HFF-Myc (cell line): ENCODE measurements around the gene PRCC.

Source experiments
- DNase-seq: peaks from one replicate; pipeline ENCODE4 v3.0.0-alpha.2; 2011; ENCODE audit warnings: low read depth; ENCODE audit errors: extremely low read depth
- H3K4me3 ChIP-seq: replicated peaks from 2 replicates; pipeline ENCODE4 v1.5.1; 2011; ENCODE audit warnings: low read depth, mild to moderate bottlenecking, control low read depth, low read length
- CTCF ChIP-seq: IDR thresholded peaks from 2 replicates; pipeline ENCODE4 v1.5.1; 2012; ENCODE audit warnings: mild to moderate bottlenecking, low read depth, low read length, control low read depth; ENCODE audit errors: missing control alignments

PRCC gene

GRCh38 chr1:156727926-156728598, 39.3 kb upstream of the PRCC start, which contains the start of gene METTL25B:
TSS of gene METTL25B (plus strand) at chr1:156728469. CDS start at chr1:156729105, 636 bp downstream.
- TF ChIP-seq CTCF: no peak
- DNase-seq: no peak
- peak within 1 kb of the TSS; percentile 98 for H3K4me3 ChIP-seq

GRCh38 chr1:156728599-156729462, 38.5 kb upstream of the PRCC start, which contains the start of gene ISG20L2:
TSS of gene ISG20L2 (minus strand) at chr1:156728766. CDS start at chr1:156727652, 1,114 bp downstream.
- DNase-seq: peak; percentile 92
- no peak for TF ChIP-seq CTCF
- H3K4me3 ChIP-seq: peak within 1 kb of the TSS; percentile 98

- TF ChIP-seq CTCF: no peak
- DNase-seq: no peak
- no peak overlapping the region for H3K4me3 ChIP-seq
Observed at GRCh38 chr1:156733989-156734584, 33.2 kb upstream of the PRCC start.

GRCh38 chr1:156738407-156738806, 28.9 kb upstream of the PRCC start:
- no peak overlapping the region for H3K4me3 ChIP-seq
- no peak for TF ChIP-seq CTCF
- DNase-seq: no peak

GRCh38 chr1:156738916-156739315, 28.4 kb upstream of the PRCC start:
- no peak for DNase-seq
- H3K4me3 ChIP-seq: no peak overlapping the region
- no peak for TF ChIP-seq CTCF

GRCh38 chr1:156740237-156740740, 27.0 kb upstream of the PRCC start:
- no peak for DNase-seq
- no peak for TF ChIP-seq CTCF

More at GRCh38 chr1:156740237-156740740, 27.0 kb upstream of the PRCC start:
- H3K4me3 ChIP-seq: peak overlapping the region; percentile 58
